H1 (cell line): Measurements from ENCODE around the gene ARHGAP26.

ENCODE experiments used
- ATF2 ChIP-seq: IDR thresholded peaks from 2 replicates; pipeline ENCODE4 v1.6.1; 2012; ENCODE audit warnings: low read length, inconsistent platforms
- CTCF ChIP-seq, 3 experiments: IDR thresholded peaks; 1 replicate in 2 of 3; 2 replicates in 1 of 3; pipeline versions ENCODE4 v1.5.1 to v1.6.1; 2011; ENCODE audit warnings: low read length in 3 of 3, mild to moderate bottlenecking in 3 of 3, inconsistent platforms in 2 of 3, low read depth in 1 of 3, moderate library complexity in 1 of 3; ENCODE audit not compliant: insufficient read depth in 1 of 3; ENCODE audit errors: control extremely low read depth in 1 of 3
- SRF ChIP-seq: IDR thresholded peaks from 2 replicates; pipeline ENCODE4 v1.6.1; 2011; ENCODE audit warnings: mild to moderate bottlenecking, low read depth, low read length, moderate library complexity

- TF ChIP-seq CTCF (IDR thresholded peaks at IDR 0.05; ENCODE audit: control extremely low read depth in 1 of 3, insufficient read depth in 1 of 3, low read depth in 1 of 3, low read length in 3 of 3): no peak
- no peak for TF ChIP-seq ATF2
- TF ChIP-seq SRF: no peak
These were observed 413.8 kb downstream of the ARHGAP26 start for GRCh38 chr5:143183989-143184388.
